ENCODE results near the gene SPAG16. TPM values are rescaled to one million over a fixed set of nuclear protein-coding genes. Genes with fewer than 3 reads are reported as not detected.

SPAG16 gene
- total and polyA plus RNA-seq, 2 donors (not counting 1 experiment from before 2014, with no cell fraction given) = 3.4 to 8.6 TPM

DNA sequence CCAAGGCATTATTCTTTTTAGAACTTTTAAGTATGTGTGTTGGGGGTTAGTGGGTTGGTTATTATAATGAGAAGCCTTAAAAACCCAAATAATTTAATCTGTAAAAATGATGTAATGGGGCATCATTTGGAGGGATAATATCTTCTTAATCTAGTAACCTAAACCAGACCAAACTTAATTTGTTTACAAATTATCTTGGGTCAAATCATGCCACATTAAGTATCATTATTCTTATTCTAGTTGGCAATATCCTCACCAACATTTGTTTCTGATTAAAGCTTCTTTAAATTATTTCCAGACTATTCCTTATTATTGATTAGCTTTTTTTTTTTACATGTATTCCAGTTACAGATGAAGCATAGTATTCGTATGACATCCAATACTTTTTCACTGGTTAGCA is 1041.1 kb downstream of the SPAG16 start:
- Histone ChIP-seq H3K9ac (ENCODE audit: low read length) (no peak overlapping the region), H2AFZ (ENCODE audit: insufficient read depth, low read depth, low read length, poor library complexity, severe bottlenecking) (no peak overlapping the region), H3K9me3 (ENCODE audit: control extremely low read depth in 1 of 3, control insufficient read depth in 2 of 3, insufficient read depth in 1 of 3, low read length in 2 of 3) (no peaks in the 10 kb centered on the region), H3K4me2 (replicated peaks; ENCODE audit: low read depth, low read length, poor library complexity, severe bottlenecking) (no peak overlapping the region), H3K4me1 (ENCODE audit: control insufficient read depth in 2 of 2, insufficient read depth in 2 of 2, low read length in 2 of 2) (no peaks in the 10 kb centered on the region), H3K79me2 (ENCODE audit: control insufficient read depth, insufficient read depth, low read length) (no peaks in the 10 kb centered on the region), H3K36me3 (replicated peaks in 1 of 2; ENCODE audit: control extremely low read depth in 1 of 2, control insufficient read depth in 1 of 2, extremely low read depth in 1 of 2, insufficient read depth in 2 of 2, low read length in 1 of 2) (no peaks in the 10 kb centered on the region), H4K20me1 (ENCODE audit: control insufficient read depth, insufficient read depth, low read length, poor library complexity, severe bottlenecking) (no peaks in the 10 kb centered on the region), H3K27me3 (replicated peaks in 1 of 4; ENCODE audit: control extremely low read depth in 1 of 4, control insufficient read depth in 3 of 4, insufficient read depth in 4 of 4, low read length in 3 of 4) (no peaks in the 10 kb centered on the region), H3K4me3 (ENCODE audit: control extremely low read depth in 1 of 5, extremely low read depth in 1 of 5, insufficient read depth in 1 of 5, low read depth in 2 of 5, low read length in 4 of 5) (no peak overlapping the region), H3K27ac (ENCODE audit: low read length in 2 of 2) (no peak overlapping the region)
- POLR2A ChIA-PET = no interaction called here
- DNase-seq = no peak
- H3K27me3 Mint-ChIP-seq = no peaks in the 10 kb centered on the region
- H3K4me1 Mint-ChIP-seq = no peaks in the 10 kb centered on the region
- WGBS (ENCODE audit: insufficient coverage) = no CpG with 5 or more reads among the region's 1 CpG
- ATAC-seq (ENCODE audit: low read depth) = no peak
- no peaks in the 10 kb centered on the region for H3K9me3 Mint-ChIP-seq (ENCODE audit: insufficient read depth)
- TF ChIP-seq EZH2 (IDR thresholded peaks at IDR 0.05; ENCODE audit: borderline replicate concordance, insufficient read depth, low read depth, low read length, poor library complexity, severe bottlenecking) = no peak
- CTCF ChIA-PET = no interaction called here
- H3K4me3 Mint-ChIP-seq = no peak overlapping the region
- intact Hi-C loops (cut with micrococcal nuclease) = no loop called here
- H3K27ac Mint-ChIP-seq = no peak overlapping the region

DNA sequence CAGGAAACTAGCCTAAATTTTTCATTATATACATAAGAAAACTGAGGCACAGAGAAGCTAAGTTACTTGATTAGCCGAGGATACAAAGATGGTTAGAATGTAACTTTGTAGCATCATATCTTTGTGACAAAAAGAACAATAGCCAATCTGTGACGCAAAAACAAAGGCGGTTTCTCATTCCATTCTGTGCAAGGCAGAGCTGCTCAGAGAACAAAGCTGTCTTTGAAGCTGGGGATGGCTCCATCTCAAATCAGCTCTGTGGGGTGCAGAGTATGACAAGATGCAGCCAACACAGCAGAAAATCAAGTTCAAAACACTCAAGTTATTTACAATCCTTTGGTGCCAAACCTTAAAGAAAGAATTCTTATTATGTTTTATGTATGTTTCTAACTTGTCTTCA is 1044.7 kb downstream of the SPAG16 start:
- Histone ChIP-seq H3K4me1 (ENCODE audit: control insufficient read depth in 2 of 2, insufficient read depth in 2 of 2, low read length in 2 of 2) (no peaks in the 10 kb centered on the region), H3K36me3 (replicated peaks in 1 of 2; ENCODE audit: control extremely low read depth in 1 of 2, control insufficient read depth in 1 of 2, extremely low read depth in 1 of 2, insufficient read depth in 2 of 2, low read length in 1 of 2) (no peaks in the 10 kb centered on the region), H3K9ac (ENCODE audit: low read length) (no peak overlapping the region), H2AFZ (ENCODE audit: insufficient read depth, low read depth, low read length, poor library complexity, severe bottlenecking) (no peak overlapping the region), H3K4me2 (replicated peaks; ENCODE audit: low read depth, low read length, poor library complexity, severe bottlenecking) (no peak overlapping the region), H3K27me3 (replicated peaks in 1 of 4; ENCODE audit: control extremely low read depth in 1 of 4, control insufficient read depth in 3 of 4, insufficient read depth in 4 of 4, low read length in 3 of 4) (no peaks in the 10 kb centered on the region), H3K79me2 (ENCODE audit: control insufficient read depth, insufficient read depth, low read length) (no peaks in the 10 kb centered on the region), H3K9me3 (ENCODE audit: control extremely low read depth in 1 of 3, control insufficient read depth in 2 of 3, insufficient read depth in 1 of 3, low read length in 2 of 3) (no peaks in the 10 kb centered on the region), H3K4me3 (ENCODE audit: control extremely low read depth in 1 of 5, extremely low read depth in 1 of 5, insufficient read depth in 1 of 5, low read depth in 2 of 5, low read length in 4 of 5) (no peak overlapping the region), H4K20me1 (ENCODE audit: control insufficient read depth, insufficient read depth, low read length, poor library complexity, severe bottlenecking) (no peaks in the 10 kb centered on the region), H3K27ac (ENCODE audit: low read length in 2 of 2) (no peak overlapping the region)
- POLR2A ChIA-PET = no interaction called here
- WGBS (ENCODE audit: insufficient coverage) = 88% methylated on average over 2 of the region's 3 CpGs
- H3K27me3 Mint-ChIP-seq = no peaks in the 10 kb centered on the region
- CTCF ChIA-PET = no interaction called here
- intact Hi-C loops (cut with micrococcal nuclease) = no loop called here
- TF ChIP-seq, protein P1, sequence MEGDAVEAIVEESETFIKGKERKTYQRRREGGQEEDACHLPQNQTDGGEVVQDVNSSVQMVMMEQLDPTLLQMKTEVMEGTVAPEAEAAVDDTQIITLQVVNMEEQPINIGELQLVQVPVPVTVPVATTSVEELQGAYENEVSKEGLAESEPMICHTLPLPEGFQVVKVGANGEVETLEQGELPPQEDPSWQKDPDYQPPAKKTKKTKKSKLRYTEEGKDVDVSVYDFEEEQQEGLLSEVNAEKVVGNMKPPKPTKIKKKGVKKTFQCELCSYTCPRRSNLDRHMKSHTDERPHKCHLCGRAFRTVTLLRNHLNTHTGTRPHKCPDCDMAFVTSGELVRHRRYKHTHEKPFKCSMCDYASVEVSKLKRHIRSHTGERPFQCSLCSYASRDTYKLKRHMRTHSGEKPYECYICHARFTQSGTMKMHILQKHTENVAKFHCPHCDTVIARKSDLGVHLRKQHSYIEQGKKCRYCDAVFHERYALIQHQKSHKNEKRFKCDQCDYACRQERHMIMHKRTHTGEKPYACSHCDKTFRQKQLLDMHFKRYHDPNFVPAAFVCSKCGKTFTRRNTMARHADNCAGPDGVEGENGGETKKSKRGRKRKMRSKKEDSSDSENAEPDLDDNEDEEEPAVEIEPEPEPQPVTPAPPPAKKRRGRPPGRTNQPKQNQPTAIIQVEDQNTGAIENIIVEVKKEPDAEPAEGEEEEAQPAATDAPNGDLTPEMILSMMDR (IDR thresholded peaks at IDR 0.05) = no peak
- TF ChIP-seq EZH2 (IDR thresholded peaks at IDR 0.05; ENCODE audit: borderline replicate concordance, insufficient read depth, low read depth, low read length, poor library complexity, severe bottlenecking) = no peak
- ATAC-seq (ENCODE audit: low read depth) (no peak), DNase-seq (no peak)
- H3K9me3 Mint-ChIP-seq (ENCODE audit: insufficient read depth) = no peaks in the 10 kb centered on the region
- H3K4me3 Mint-ChIP-seq = no peak overlapping the region
- H3K4me1 Mint-ChIP-seq = no peaks in the 10 kb centered on the region
- no peak overlapping the region for H3K27ac Mint-ChIP-seq

All from B cell (primary cell).